Heart right ventricle (tissue), 16 donors: ENCODE results near the gene F11. TPM values are rescaled to one million over a fixed set of nuclear protein-coding genes. Genes with fewer than 3 reads are reported as not detected.
"Not testable (repeated sequence)": the region's sequence is repeated elsewhere in the genome, so short reads cannot be mapped to it uniquely, and the experiment has no call there.

Experiments used
- ATAC-seq, 8 donors: fragments of 200-7000 bp; cut with Tn5 transposase; one replicate each; pipeline ENCODE4 v1.9.1; 2020; ENCODE audit warnings: mild to moderate bottlenecking in 8 of 8, moderate library complexity in 8 of 8, moderate number of reproducible peaks in 1 of 8
- DNase-seq, 2 donors: peaks; one replicate each; pipeline ENCODE4 v3.0.0-alpha.2; 2020
- H3K27ac ChIP-seq, 10 donors: fragments of 200-600 bp; sonication (generic) in 2 of 10; one replicate each; pipeline versions ENCODE4 v1.5.0 to v1.8.0; 2020 to 2022; ENCODE audit warnings: mild to moderate bottlenecking in 3 of 10
- H3K27me3 ChIP-seq, 7 donors: fragments of 200-600 bp; one replicate each; pipeline ENCODE4 v1.8.0; 2021 to 2022; ENCODE audit warnings: mild to moderate bottlenecking in 2 of 7
- H3K36me3 ChIP-seq, 9 donors: fragments of 200-600 bp; sonication (generic) in 1 of 9; one replicate each; pipeline versions ENCODE4 v1.5.0 to v1.8.0; 2020 to 2022; ENCODE audit warnings: mild to moderate bottlenecking in 2 of 9
- H3K4me1 ChIP-seq, 9 donors: fragments of 200-600 bp; sonication (generic) in 1 of 9; one replicate each; pipeline versions ENCODE4 v1.5.0 to v1.8.0; 2020 to 2022; ENCODE audit warnings: mild to moderate bottlenecking in 4 of 9
- H3K4me3 ChIP-seq, 10 donors: fragments of 200-600 bp; sonication (generic) in 2 of 10; one replicate each; pipeline versions ENCODE4 v1.5.0 to v1.8.0; 2020 to 2022; ENCODE audit warnings: mild to moderate bottlenecking in 7 of 10, moderate library complexity in 2 of 10
- H3K9me3 ChIP-seq, 11 donors: fragments of 200-600 bp in 10 of 11; sonication (generic) in 2 of 11; one replicate each; pipeline versions ENCODE4 v1.5.0 to v1.8.0; 2013 to 2022; ENCODE audit warnings: mild to moderate bottlenecking in 2 of 11, control low read depth in 1 of 11, moderate library complexity in 1 of 11
- WGBS, 2 donors: extraction: QIAGEN DNeasy Blood & Tissue Kit; methylation state at CpG; one replicate each; pipeline ENCODE4 v1.1.7; 2013; ENCODE audit warnings: inconsistent platforms in 1 of 2; 5-methylcytosine and 5-hydroxymethylcytosine counted together
- intact Hi-C, 10 donors: fragments of 100-400 bp; cut with DNase I; formaldehyde crosslinking; loops; one replicate each; pipeline versions ENCODE4 v1.11.1 to v1.14.2; 2022
- polyA plus RNA-seq, 2 donors: library from polyadenylated mRNA; stranded (reverse); fragments of 200-250 nt; gene quantifications; one replicate each; pipeline ENCODE4 v1.2.3, GENCODE V29; 2013
- total RNA-seq, 10 donors: library from RNA; stranded (reverse); fragmentation: NEBNext Ultra II Directional in 3 of 10; extraction: Animal tissue kit (Norgen Biotek cat#: 25700) in 3 of 10; gene quantifications; one replicate each; pipeline versions ENCODE4 v1.2.1 to v1.2.4, GENCODE V29; 2021 to 2023
- TF ChIP-seq, protein P1 (sequence below), 9 donors: fragments of 200-600 bp; sonication (generic) in 2 of 9; IDR thresholded peaks; one replicate each; pipeline versions ENCODE4 v1.5.0 to v1.8.0; 2021 to 2022; ENCODE audit warnings: antibody characterized with exemption in 9 of 9, mild to moderate bottlenecking in 5 of 9, moderate library complexity in 1 of 9
- donor health status: Arrhythmogenic right ventricular cardiomyopathy.
- donor health status: ischemic (EF 13 %, LVEDD 7.1; RV severe dilation, severe dysfunction).
- donor health status: healthy with polysubstance abuse.
- donor health status: DM: no; HTN: yes; CAD: no.
- donor health status: DM: no; HTN: no; CAD: no.
- donor health status: ischemic (EF 25% LVEDD 6.9; RV normal size, moderate dysfunction).
- donor health status: ischemic (EF 25% LVEDD 5.7; RV mildly dilated, moderate dysfunction).
- donor health status: healthy.
- donor health status: DM: yes; HTN: yes; CAD: no.
- donor health status: Ischemic cardiomyopathy.
- donor health status: ischemic (EF 35%, LVEDD 5.7; RV mildly dilated, moderate dysfunction).
- donor health status: nonischemic (EF 11% LVEDD 7.7; RV severe dilation, severe dysfunction).
- donor health status: DM: yes; HTN: yes; CAD: no.
- donor health status: PGD.
- donor health status: ischemic (EF 29% LVEDD 5.4; RV normal size, mild dysfunction).
- donor health status: nonischemic (EF 23%, LVEDD 6.1; RV moderate dilation, normal function).

F11 gene
- total and polyA plus RNA-seq, 12 donors = 0.09 to 0.37 (median 0.16) TPM; not detected in 9

DNA sequence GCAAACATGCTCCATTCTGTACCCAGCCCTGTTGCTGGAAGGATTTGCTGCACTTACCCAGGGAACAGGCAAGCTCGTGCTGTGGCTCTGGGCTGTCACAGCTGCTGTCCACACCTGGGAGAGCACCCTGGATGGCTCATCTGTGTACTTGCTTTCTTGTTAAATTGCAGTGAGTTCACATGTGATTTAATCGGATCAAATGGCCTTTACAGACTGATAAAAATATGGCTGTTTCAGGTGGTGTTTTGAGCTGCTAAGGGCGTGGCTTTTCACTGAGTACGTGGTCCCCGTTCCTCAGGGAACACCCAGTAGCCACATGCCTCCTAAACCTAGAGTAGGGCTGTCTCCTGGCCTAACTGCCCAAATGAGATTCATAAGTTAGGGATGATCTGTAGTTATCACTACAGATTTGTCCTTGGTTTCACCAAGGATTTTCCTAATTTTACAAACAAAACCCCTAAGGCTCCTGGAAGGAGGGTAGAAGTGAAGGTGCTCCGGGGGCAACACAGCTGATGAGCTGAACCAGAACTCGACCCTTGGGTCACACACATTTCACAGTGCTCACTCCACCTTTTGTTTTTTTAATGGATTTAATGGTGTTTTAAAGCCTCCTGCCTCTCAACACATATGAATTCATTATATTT, 25.0 kb upstream of the F11 start:
- peaks cover 0 to 7% (median 0%) of the 10 kb centered on the region in 9 donors for H3K4me1 ChIP-seq
- TF ChIP-seq, protein P1, sequence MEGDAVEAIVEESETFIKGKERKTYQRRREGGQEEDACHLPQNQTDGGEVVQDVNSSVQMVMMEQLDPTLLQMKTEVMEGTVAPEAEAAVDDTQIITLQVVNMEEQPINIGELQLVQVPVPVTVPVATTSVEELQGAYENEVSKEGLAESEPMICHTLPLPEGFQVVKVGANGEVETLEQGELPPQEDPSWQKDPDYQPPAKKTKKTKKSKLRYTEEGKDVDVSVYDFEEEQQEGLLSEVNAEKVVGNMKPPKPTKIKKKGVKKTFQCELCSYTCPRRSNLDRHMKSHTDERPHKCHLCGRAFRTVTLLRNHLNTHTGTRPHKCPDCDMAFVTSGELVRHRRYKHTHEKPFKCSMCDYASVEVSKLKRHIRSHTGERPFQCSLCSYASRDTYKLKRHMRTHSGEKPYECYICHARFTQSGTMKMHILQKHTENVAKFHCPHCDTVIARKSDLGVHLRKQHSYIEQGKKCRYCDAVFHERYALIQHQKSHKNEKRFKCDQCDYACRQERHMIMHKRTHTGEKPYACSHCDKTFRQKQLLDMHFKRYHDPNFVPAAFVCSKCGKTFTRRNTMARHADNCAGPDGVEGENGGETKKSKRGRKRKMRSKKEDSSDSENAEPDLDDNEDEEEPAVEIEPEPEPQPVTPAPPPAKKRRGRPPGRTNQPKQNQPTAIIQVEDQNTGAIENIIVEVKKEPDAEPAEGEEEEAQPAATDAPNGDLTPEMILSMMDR (IDR thresholded peaks at IDR 0.05) = no peak
- peaks cover 0 to 10% (median 0%) of the 10 kb centered on the region in 9 donors for H3K36me3 ChIP-seq
- H3K27ac ChIP-seq = no peak overlapping the region
- no peak for DNase-seq
- intact Hi-C loops = no loop called here
- H3K9me3 ChIP-seq = no peaks in the 10 kb centered on the region
- 77 to 85% methylated on average over 7 of the region's 7 CpGs for WGBS, 2 donors
- peak in 4 of 8 donors; percentile 42 to 67 (median 48) for ATAC-seq
- no peaks in the 10 kb centered on the region for H3K27me3 ChIP-seq
- H3K4me3 ChIP-seq = no peak overlapping the region

DNA sequence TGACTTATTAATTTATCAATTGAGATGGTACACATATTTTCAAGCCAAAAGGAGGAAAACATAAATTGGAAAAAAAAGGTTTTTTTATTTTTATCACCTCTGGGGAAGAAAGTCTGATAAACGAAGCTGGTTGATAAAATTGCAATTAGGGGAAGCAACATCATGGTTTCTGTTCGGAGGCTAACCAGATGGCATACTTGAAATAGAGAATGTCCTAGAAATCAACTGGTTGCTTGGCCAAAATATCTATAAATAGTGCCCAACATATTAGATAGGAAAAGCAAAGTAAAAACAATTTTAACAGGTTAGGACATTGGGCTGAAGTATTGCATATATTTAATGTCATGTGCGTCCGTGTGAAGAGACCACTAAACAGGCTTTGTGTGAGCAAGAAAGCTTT, 24.4 kb upstream of the F11 start:
- no peak for DNase-seq
- Histone ChIP-seq H3K4me3 (no peak overlapping the region), H3K9me3 (no peaks in the 10 kb centered on the region), H3K27me3 (no peaks in the 10 kb centered on the region), H3K36me3 (peaks cover 0 to 10% (median 0%) of the 10 kb centered on the region in 9 donors), H3K27ac (no peak overlapping the region), H3K4me1 (peaks cover 0 to 7% (median 0%) of the 10 kb centered on the region in 9 donors)
- intact Hi-C loops = no loop called here
- ATAC-seq = peak in 1 of 8 donors; percentile 34
- TF ChIP-seq, protein P1 (IDR thresholded peaks at IDR 0.05) = no peak
- 58 to 71% methylated on average over 4 of the region's 4 CpGs for WGBS, 2 donors

DNA sequence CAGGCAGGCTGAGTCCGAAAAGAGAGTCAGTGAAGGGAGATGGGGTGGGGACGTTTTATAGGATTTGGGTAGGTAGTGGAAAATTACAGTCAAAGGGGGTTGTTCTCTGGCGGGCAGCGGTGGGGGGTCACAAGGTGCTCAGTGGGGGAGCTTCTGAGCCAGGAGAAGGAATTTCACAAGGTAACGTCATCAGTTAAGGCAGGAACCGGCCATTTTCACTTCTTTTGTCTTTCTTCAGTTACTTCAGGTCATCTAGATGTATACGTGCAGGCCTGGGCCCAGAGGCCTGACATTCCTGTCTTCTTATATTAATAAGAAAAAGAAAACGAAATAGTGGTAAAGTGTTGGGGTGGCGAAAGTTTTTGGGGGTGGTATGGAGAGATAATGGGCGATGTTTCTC, 24.0 kb upstream of the F11 start:
- H3K27me3 ChIP-seq, H3K4me1 ChIP-seq, intact Hi-C loops, ATAC-seq, H3K27ac ChIP-seq, H3K9me3 ChIP-seq, H3K4me3 ChIP-seq, DNase-seq, H3K36me3 ChIP-seq: not testable (repeated sequence)
- WGBS, 2 donors = 87 to 90% methylated on average over 10 of the region's 10 CpGs

DNA sequence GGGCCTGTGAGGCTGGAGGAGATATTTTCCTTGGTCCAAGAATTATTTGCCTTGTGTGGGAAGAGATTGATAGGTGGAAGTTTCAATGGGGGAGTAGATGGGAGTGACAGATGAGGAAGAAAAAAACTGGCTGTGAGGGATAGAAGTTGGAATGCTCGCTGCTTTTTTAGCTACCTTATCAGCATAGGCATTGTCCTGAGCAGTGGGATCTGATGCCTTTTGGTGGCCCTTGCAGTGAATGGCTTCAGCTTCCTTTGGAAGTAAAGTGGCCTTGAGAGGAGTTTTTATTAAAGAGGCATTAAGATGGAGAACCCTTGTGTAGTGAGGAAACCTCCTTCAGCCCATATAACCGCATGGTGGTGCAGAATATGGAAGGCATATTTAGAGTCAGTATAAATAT, 22.7 kb upstream of the F11 start:
- ATAC-seq (no peak), DNase-seq (no peak)
- Histone ChIP-seq H3K36me3 (peaks cover 0 to 4% (median 0%) of the 10 kb centered on the region in 9 donors), H3K4me3 (no peak overlapping the region), H3K27ac (no peak overlapping the region), H3K9me3 (no peaks in the 10 kb centered on the region), H3K4me1 (peaks cover 0 to 7% (median 0%) of the 10 kb centered on the region in 9 donors), H3K27me3 (no peaks in the 10 kb centered on the region)
- TF ChIP-seq, protein P1 (IDR thresholded peaks at IDR 0.05) = no peak
- 67 to 74% methylated on average over 2 of the region's 2 CpGs for WGBS, 2 donors
- intact Hi-C loops = no loop called here

DNA sequence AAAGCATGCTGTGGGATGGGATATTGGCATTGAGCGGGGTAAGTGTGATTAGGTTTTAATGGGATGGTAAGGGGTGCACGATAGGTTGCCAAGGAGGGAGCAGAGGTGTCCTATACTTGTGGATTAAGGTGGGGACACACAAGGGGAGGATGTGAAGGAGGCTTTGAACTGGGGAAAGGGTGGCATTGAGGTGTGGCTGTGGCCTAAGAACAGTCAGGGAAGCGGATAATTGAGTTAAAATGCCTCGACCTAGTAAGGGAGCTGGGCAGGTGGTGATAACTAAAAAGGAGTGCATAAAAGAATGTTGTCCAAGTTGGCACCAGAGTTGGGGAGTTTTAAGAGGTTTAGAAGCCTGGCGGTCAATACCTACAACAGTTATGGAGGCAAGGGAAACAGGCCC, 21.2 kb upstream of the F11 start:
- ATAC-seq = no peak
- H3K27me3 ChIP-seq = no peaks in the 10 kb centered on the region
- no peaks in the 10 kb centered on the region for H3K9me3 ChIP-seq
- TF ChIP-seq, protein P1 (IDR thresholded peaks at IDR 0.05) = no peak
- no peak overlapping the region for H3K4me3 ChIP-seq
- H3K36me3 ChIP-seq = no peaks in the 10 kb centered on the region
- WGBS, 2 donors = 81% methylated on average over 5 of the region's 5 CpGs
- no peak for DNase-seq
- intact Hi-C loops = no loop called here
- H3K4me1 ChIP-seq = peaks cover 0 to 7% (median 0%) of the 10 kb centered on the region in 9 donors
- no peak overlapping the region for H3K27ac ChIP-seq

DNA sequence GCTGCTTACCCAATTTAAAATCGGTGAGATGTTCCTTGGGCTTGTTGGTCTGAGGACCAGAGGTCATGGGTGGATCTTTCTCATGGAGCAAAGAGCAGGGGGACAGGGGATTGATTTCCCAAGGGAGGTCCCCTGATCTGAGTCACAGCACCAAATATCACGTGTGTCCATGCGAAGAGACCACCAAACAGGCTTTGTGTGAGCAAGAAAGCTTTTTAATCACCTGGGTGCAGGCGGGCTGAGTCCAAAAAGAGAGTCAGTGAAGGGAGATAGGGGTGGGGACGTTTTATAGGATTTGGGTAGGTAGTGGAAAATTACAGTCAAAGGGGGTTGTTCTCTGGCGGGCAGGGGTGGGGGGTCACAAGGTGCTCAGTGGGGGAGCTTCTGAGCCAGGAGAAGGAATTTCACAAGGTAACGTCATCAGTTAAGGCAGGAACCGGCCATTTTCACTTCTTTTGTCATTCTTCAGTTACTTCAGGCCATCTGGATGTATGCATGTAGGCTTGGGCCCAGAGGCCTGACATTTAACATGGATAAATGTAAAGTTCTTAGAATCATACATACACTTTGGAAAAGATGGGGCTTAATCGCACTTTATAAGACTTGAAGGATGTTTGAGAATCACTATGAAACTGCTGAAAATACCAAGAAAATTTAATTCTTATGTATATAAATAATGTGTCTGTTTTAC, 18.8 kb upstream of the F11 start:
- H3K27me3 ChIP-seq, H3K4me1 ChIP-seq, H3K27ac ChIP-seq, H3K9me3 ChIP-seq, H3K4me3 ChIP-seq, DNase-seq, ATAC-seq, intact Hi-C loops: not testable (repeated sequence)
- peaks cover 0 to 20% (median 0%) of the 10 kb centered on the region in 9 donors for H3K36me3 ChIP-seq
- 87 to 90% methylated on average over 9 of the region's 9 CpGs for WGBS, 2 donors
